Stimulated activated CD8-positive, alpha-beta memory T cell treated with anti-CD3 and anti-CD28 coated beads, Interleukin-2, amount 100 ng/mL, for 48 hours (primary cell): ENCODE results near the gene ABTB2.
A peak's percentile ranks its signal among the peaks of the same experiment; 100 is the strongest.

ENCODE experiments used
- DNase-seq, 2 donors: peaks; one replicate each; pipeline ENCODE4 v3.0.0-alpha.2; 2020; ENCODE audit warnings: low read depth in 2 of 2

The ABTB2 gene

GRCh38 chr11:34105079-34105956, 252.5 kb downstream of the ABTB2 start, which contains the start of gene NAT10:
Gene NAT10, plus strand, starts transcription at chr11:34105629. Its CDS starts 2,597 bp downstream, at chr11:34108226.
- peak; percentile 84 to 96 for DNase-seq

DNA sequence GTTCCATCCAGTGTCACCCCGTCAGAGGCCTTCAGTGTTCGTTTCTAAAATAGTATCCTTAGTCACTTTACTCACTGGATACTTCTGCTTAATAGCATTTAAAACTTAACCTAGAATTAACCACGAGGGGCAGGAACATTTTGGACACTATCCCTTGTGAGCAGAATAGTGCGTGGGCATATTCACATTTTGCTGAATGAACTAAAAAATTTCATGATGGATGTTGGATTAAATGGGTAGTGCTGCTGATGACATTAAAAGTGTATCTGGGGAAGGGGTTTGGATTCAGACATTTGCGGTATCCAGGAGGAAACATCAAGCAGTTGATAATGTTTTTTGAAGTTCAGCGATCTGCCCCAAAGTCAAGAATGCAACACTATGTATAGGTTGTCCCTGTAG, 253.1 kb downstream of the ABTB2 start:
- no peak for DNase-seq
